SK-N-SH treated with all-trans-retinoic acid at 6 μM for 48 hours (cell line): ENCODE data around the gene TNFRSF4.

ENCODE experiments used
- ATAC-seq: fragments of 200-7000 bp; cut with Tn5 transposase; 3 replicates; pipeline ENCODE4 v1.9.1; 2020; ENCODE audit warnings: mild to moderate bottlenecking, moderate library complexity
- ARNTL ChIP-seq: fragments of 450-650 bp; formaldehyde crosslinking; IDR thresholded peaks from 2 replicates; pipeline ENCODE4 v1.5.0; 2020; ENCODE audit warnings: low read depth, mild to moderate bottlenecking, moderate library complexity, borderline replicate concordance
- BACH2 ChIP-seq: fragments of 250-450 bp; sonication (Bioruptor Pico); IDR thresholded peaks from 2 replicates; pipeline ENCODE4 v1.9.0; 2021; ENCODE audit warnings: mild to moderate bottlenecking, borderline replicate concordance
- ESRRG ChIP-seq: fragments of 250-450 bp; sonication (Bioruptor Pico); IDR thresholded peaks from 2 replicates; pipeline ENCODE4 v1.6.1; 2021; ENCODE audit warnings: mild to moderate bottlenecking
- GLIS3 ChIP-seq: fragments of 250-450 bp; sonication (Bioruptor Pico); IDR thresholded peaks from 2 replicates; pipeline ENCODE4 v1.5.0; 2020; ENCODE audit warnings: mild to moderate bottlenecking, moderate library complexity
- ISL1 ChIP-seq: fragments of 250-450 bp; sonication (Bioruptor Pico); IDR thresholded peaks from 2 replicates; pipeline ENCODE4 v2.1.2; 2022; ENCODE audit warnings: mild to moderate bottlenecking, moderate library complexity
- OSR1 ChIP-seq: fragments of 250-450 bp; sonication (Bioruptor Pico); IDR thresholded peaks from 2 replicates; pipeline ENCODE4 v1.8.0; 2022; ENCODE audit warnings: moderate library complexity, mild to moderate bottlenecking, inconsistent platforms
- PPARA ChIP-seq: fragments of 250-450 bp; sonication (Bioruptor Pico); IDR thresholded peaks from 2 replicates; pipeline ENCODE4 v1.5.0; 2020; ENCODE audit warnings: mild to moderate bottlenecking, borderline replicate concordance
- RARB ChIP-seq: fragments of 250-450 bp; sonication (Bioruptor Pico); IDR thresholded peaks from 2 replicates; pipeline ENCODE4 v1.8.0; 2021; ENCODE audit warnings: mild to moderate bottlenecking, moderate library complexity
- SNAI2 ChIP-seq: fragments of 250-450 bp; sonication (Bioruptor Pico); IDR thresholded peaks from 2 replicates; pipeline ENCODE4 v1.5.0; 2020; ENCODE audit warnings: mild to moderate bottlenecking, moderate library complexity
- TCF4 ChIP-seq: fragments of 250-450 bp; sonication (Bioruptor Pico); IDR thresholded peaks from 2 replicates; pipeline ENCODE4 v1.8.0; 2021; ENCODE audit warnings: mild to moderate bottlenecking, moderate library complexity, borderline replicate concordance
- TOX ChIP-seq: fragments of 250-450 bp; sonication (Bioruptor Pico); IDR thresholded peaks from 2 replicates; pipeline ENCODE4 v1.8.0; 2021; ENCODE audit warnings: mild to moderate bottlenecking, moderate library complexity, borderline replicate concordance
- ZC3H10 ChIP-seq: fragments of 250-450 bp; sonication (Bioruptor Pico); IDR thresholded peaks from 2 replicates; pipeline ENCODE4 v1.5.1; 2021; ENCODE audit warnings: mild to moderate bottlenecking, moderate library complexity
- ZFP3 ChIP-seq: fragments of 250-450 bp; sonication (Bioruptor Pico); IDR thresholded peaks from 2 replicates; pipeline ENCODE4 v1.5.0; 2020; ENCODE audit warnings: mild to moderate bottlenecking, moderate library complexity
- ZFP30 ChIP-seq: fragments of 450-650 bp; formaldehyde crosslinking; IDR thresholded peaks from 2 replicates; pipeline ENCODE4 v1.5.0; 2022; ENCODE audit warnings: mild to moderate bottlenecking, moderate library complexity
- ZNF565 ChIP-seq: fragments of 450-650 bp; formaldehyde crosslinking; conservative IDR thresholded peaks from 2 replicates; pipeline ENCODE4 v1.5.0; 2020; ENCODE audit warnings: low read depth, mild to moderate bottlenecking, moderate library complexity
- ZNF70 ChIP-seq: fragments of 450-650 bp; formaldehyde crosslinking; IDR thresholded peaks from 2 replicates; pipeline ENCODE4 v1.5.0; 2020; ENCODE audit warnings: mild to moderate bottlenecking, moderate library complexity
- ZNF8 ChIP-seq: fragments of 450-650 bp; formaldehyde crosslinking; IDR thresholded peaks from 2 replicates; pipeline ENCODE4 v1.5.0; 2020; ENCODE audit warnings: mild to moderate bottlenecking, moderate library complexity
- TF ChIP-seq, protein P1 (sequence below): fragments of 250-450 bp; sonication (Bioruptor Pico); IDR thresholded peaks from 2 replicates; pipeline ENCODE4 v1.5.1; 2021; ENCODE audit warnings: mild to moderate bottlenecking, moderate library complexity
- TF ChIP-seq, protein P2 (sequence below): fragments of 250-450 bp; sonication (Bioruptor Pico); IDR thresholded peaks from 2 replicates; pipeline ENCODE4 v1.5.0; 2020; ENCODE audit warnings: mild to moderate bottlenecking, moderate library complexity
- TF ChIP-seq, protein P3 (sequence below): fragments of 250-450 bp; sonication (Bioruptor Pico); IDR thresholded peaks from 2 replicates; pipeline ENCODE4 v1.5.1; 2020; ENCODE audit warnings: low read depth, mild to moderate bottlenecking, moderate library complexity

The TNFRSF4 gene

DNA sequence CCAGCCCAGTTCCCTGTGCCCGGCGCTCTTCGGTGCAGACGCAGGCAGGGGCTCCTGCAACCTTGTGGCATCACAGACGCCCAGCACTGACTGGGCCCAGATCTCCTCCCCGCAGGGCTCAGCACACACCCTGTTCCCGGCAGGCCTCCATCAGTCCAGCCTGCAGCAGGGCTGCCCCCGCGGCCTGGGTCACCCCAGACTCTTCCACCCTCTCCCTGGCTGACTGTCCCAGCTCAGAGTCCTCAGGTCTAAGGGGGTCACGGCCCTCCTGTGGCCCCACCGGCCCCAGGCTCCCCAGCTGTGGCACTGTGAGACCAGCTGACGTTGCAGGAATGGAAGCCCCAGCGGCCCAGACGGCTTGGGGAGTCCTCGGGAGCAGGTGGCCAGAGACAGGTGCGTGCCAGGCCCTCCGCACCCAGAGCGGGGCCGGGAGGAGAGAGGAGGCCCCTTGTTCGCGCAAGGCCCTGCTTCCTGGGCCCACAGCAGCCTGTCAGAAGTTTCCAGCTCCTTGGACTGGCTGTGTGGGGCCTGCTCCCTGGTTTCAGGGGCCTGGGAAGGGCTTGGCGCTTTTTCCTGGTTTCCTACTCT lies 22.3 kb upstream of the TNFRSF4 start (continued):
- TF ChIP-seq, protein P1, sequence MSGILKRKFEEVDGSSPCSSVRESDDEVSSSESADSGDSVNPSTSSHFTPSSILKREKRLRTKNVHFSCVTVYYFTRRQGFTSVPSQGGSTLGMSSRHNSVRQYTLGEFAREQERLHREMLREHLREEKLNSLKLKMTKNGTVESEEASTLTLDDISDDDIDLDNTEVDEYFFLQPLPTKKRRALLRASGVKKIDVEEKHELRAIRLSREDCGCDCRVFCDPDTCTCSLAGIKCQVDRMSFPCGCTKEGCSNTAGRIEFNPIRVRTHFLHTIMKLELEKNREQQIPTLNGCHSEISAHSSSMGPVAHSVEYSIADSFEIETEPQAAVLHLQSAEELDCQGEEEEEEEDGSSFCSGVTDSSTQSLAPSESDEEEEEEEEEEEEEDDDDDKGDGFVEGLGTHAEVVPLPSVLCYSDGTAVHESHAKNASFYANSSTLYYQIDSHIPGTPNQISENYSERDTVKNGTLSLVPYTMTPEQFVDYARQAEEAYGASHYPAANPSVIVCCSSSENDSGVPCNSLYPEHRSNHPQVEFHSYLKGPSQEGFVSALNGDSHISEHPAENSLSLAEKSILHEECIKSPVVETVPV (CRISPR knock-in tag): no peak
- TF ChIP-seq BACH2 (CRISPR knock-in tag): no peak
- no peak for TF ChIP-seq ZC3H10
- no peak for TF ChIP-seq ZNF70 (CRISPR knock-in tag)
- TF ChIP-seq ARNTL (CRISPR knock-in tag): no peak
- no peak for TF ChIP-seq PPARA
- TF ChIP-seq SNAI2: no peak

DNA sequence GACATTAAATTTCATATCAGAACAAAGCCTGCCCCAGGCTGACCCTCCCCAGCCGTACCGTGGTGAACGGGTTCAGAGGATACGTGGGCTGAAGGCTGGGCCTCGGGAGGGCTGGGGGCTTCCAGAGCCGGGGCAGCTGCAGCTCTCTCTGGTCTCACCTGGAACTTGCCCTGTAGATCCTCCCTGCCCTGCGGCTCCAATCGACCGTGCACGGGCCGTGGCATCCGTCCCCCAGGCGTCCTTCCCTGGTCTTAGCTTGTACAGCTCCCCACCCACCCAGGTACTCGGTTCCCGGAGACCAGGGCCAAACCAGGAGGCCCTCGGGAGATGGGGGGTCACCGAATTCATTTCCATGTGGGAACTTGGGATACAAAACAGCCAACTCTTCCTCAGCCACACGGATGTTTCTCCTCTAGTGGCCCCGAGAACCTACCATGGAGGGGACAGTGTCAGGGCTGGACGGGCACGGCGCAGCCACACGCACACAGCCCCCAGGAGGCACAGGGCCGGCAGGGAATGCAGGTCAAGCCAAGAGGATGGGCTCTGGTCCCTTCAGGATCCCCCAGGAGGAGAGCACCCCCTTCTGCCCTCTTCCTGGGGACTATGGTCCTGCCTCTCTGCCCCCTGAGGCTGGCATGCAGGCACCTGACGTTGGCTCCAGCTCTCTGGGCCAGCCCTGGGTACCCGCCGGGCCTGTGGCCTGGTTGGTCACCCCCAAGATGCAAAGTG lies 21.2 kb upstream of the TNFRSF4 start:
- no peak for ATAC-seq
- TF ChIP-seq PPARA (no peak), ZNF8 (CRISPR knock-in tag) (no peak)

DNA sequence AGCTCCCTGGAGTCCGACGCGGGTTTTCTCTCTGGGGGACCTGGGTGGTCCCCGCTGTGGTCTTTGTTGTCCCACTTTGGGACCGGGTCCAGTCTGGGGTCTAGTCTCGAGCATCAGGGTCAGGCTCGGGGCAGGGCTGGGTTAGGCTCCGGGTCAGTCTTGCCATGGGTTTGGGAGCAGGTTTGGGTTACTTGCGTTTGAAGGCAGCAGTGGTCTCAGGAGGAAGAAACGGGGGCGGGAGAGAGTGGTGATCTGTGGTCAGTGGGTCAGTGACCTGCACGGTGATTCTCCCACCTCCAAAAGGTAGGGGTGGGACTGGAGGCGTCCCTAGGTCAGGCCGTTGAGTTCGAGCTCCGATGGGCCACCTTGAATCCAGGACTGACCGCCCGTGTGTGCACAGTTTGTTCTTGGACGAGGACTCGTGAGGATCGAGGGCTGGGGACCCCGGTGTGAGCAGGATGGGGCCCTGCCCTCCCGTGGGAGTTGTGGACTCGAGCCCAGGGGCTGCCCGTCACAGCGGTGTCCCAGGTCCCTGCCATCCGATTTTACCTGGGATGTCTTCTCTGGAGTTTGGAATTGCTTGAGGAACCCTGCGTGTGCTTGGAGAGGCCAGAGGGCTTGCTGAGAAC lies 20.3 kb upstream of the TNFRSF4 start:
- no peak for TF ChIP-seq ZFP3
- TF ChIP-seq PPARA: no peak
- TF ChIP-seq, protein P1 (CRISPR knock-in tag): no peak
- no peak for ATAC-seq

DNA sequence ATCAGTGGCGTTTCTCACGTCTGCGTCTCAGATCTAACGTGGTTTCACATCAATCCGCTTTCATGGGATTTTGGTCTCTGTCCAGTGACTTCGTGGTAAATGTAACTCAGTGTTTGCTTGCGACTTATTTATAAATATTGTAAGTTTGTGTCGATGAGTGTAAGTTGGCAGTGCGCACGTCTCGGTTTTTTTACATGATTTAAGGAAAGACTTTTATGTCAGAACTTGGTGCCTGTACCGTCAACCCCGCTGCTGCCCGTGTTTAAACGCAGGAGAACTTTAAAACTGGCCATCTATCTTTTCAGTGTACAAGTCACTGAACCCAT lies 19.6 kb upstream of the TNFRSF4 start:
- TF ChIP-seq ZC3H10 (no peak), ISL1 (CRISPR knock-in tag) (no peak), OSR1 (CRISPR knock-in tag) (no peak), TCF4 (no peak), SNAI2 (no peak), ZNF70 (CRISPR knock-in tag) (no peak), ZFP30 (CRISPR knock-in tag) (no peak), PPARA (no peak), ARNTL (CRISPR knock-in tag) (no peak), TOX (no peak), GLIS3 (CRISPR knock-in tag) (no peak), ZNF565 (CRISPR knock-in tag) (no peak), BACH2 (CRISPR knock-in tag) (no peak)
- TF ChIP-seq, protein P2, sequence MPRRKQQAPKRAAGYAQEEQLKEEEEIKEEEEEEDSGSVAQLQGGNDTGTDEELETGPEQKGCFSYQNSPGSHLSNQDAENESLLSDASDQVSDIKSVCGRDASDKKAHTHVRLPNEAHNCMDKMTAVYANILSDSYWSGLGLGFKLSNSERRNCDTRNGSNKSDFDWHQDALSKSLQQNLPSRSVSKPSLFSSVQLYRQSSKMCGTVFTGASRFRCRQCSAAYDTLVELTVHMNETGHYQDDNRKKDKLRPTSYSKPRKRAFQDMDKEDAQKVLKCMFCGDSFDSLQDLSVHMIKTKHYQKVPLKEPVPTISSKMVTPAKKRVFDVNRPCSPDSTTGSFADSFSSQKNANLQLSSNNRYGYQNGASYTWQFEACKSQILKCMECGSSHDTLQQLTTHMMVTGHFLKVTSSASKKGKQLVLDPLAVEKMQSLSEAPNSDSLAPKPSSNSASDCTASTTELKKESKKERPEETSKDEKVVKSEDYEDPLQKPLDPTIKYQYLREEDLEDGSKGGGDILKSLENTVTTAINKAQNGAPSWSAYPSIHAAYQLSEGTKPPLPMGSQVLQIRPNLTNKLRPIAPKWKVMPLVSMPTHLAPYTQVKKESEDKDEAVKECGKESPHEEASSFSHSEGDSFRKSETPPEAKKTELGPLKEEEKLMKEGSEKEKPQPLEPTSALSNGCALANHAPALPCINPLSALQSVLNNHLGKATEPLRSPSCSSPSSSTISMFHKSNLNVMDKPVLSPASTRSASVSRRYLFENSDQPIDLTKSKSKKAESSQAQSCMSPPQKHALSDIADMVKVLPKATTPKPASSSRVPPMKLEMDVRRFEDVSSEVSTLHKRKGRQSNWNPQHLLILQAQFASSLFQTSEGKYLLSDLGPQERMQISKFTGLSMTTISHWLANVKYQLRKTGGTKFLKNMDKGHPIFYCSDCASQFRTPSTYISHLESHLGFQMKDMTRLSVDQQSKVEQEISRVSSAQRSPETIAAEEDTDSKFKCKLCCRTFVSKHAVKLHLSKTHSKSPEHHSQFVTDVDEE: no peak
- TF ChIP-seq, protein P1 (CRISPR knock-in tag): no peak
- no peak for ATAC-seq

DNA sequence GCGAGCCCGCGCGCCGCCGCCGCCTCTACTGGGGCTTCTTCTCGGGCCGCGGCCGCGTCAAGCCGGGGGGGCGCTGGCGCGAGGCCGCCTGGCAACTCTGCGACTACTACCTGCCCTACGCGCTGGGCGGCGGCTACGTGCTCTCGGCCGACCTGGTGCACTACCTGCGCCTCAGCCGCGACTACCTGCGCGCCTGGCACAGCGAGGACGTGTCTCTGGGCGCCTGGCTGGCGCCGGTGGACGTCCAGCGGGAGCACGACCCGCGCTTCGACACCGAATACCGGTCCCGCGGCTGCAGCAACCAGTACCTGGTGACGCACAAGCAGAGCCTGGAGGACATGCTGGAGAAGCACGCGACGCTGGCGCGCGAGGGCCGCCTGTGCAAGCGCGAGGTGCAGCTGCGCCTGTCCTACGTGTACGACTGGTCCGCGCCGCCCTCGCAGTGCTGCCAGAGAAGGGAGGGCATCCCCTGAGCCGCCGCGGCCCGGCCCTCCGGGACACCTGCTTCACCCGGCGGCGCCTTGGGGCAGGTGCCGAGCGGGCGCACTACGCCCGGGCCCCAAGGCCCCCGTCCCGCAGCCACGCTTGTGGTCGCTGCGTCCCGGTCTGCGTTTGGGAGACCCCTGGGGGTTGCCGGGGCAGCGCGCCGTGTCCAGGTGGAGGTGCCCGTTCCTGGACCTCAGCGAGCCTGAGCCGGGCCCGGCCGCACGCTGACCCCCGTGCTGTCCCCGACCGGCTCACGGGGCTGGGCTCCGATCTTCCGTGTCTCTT lies 19.0 kb upstream of the TNFRSF4 start:
- no peak for ATAC-seq
- TF ChIP-seq ZNF8 (CRISPR knock-in tag) (no peak), ARNTL (CRISPR knock-in tag) (no peak), TOX (no peak), ZC3H10 (no peak), ZFP3 (no peak), TCF4 (no peak), ESRRG (CRISPR knock-in tag) (no peak), OSR1 (CRISPR knock-in tag) (no peak), RARB (CRISPR knock-in tag) (no peak)
- TF ChIP-seq, protein P2: no peak
- TF ChIP-seq, protein P3, sequence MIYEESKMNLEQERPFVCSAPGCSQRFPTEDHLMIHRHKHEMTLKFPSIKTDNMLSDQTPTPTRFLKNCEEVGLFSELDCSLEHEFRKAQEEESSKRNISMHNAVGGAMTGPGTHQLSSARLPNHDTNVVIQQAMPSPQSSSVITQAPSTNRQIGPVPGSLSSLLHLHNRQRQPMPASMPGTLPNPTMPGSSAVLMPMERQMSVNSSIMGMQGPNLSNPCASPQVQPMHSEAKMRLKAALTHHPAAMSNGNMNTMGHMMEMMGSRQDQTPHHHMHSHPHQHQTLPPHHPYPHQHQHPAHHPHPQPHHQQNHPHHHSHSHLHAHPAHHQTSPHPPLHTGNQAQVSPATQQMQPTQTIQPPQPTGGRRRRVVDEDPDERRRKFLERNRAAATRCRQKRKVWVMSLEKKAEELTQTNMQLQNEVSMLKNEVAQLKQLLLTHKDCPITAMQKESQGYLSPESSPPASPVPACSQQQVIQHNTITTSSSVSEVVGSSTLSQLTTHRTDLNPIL (CRISPR knock-in tag): no peak
